ENCODE data around the gene NR2C1.

GRCh38 chr12:95016120-95016519 is 57.3 kb downstream of the NR2C1 start:
- no peak for TF ChIP-seq CTCF (IDR thresholded peaks at IDR 0.05)
- TF ChIP-seq POLR2A (IDR thresholded peaks at IDR 0.05): no peak
